Fibroblast of lung (primary cell): Measurements from ENCODE around the gene TNFSF15. TPM values are rescaled to one million over a fixed set of nuclear protein-coding genes. Genes with fewer than 3 reads are reported as not detected.
A peak's percentile ranks its signal among the peaks of the same experiment; 100 is the strongest.
"Not testable (repeated sequence)": the region's sequence is repeated elsewhere in the genome, so short reads cannot be mapped to it uniquely, and the experiment has no call there.

Experiments
- DNase-seq, 2 donors: peaks; one replicate each; pipeline versions ENCODE4 v3.0.0 to v3.0.0-alpha.2; 2010; ENCODE audit warnings: low read depth in 2 of 2
- H2AFZ ChIP-seq: 2 replicates; pipeline ENCODE4 v1.5.1; 2012; ENCODE audit warnings: low read length, control low read depth, inconsistent platforms
- H3K27ac ChIP-seq: 2 replicates; pipeline ENCODE4 v1.5.1; 2011; ENCODE audit warnings: low read length, control low read depth; ENCODE audit not compliant: insufficient read depth
- H3K27me3 ChIP-seq: 2 replicates; pipeline ENCODE4 v1.5.1; 2011; ENCODE audit warnings: mild to moderate bottlenecking, low read length; ENCODE audit not compliant: control insufficient read depth, insufficient read depth
- H3K36me3 ChIP-seq: 2 replicates; pipeline ENCODE4 v1.5.1; 2011; ENCODE audit warnings: low read length; ENCODE audit not compliant: control insufficient read depth, insufficient read depth
- H3K4me1 ChIP-seq: 2 replicates; pipeline ENCODE4 v1.5.1; 2011; ENCODE audit warnings: low read length; ENCODE audit not compliant: control insufficient read depth, insufficient read depth; ENCODE audit errors: extremely low read depth
- H3K4me2 ChIP-seq: 2 replicates; pipeline ENCODE4 v1.5.1; 2011; ENCODE audit warnings: low read length, control low read depth; ENCODE audit not compliant: insufficient read depth; ENCODE audit errors: extremely low read depth
- H3K4me3 ChIP-seq, 4 experiments: fragments of 200-600 bp in 1 of 4; sonication (generic) in 1 of 4; replicated peaks in 1 of 4; 2 replicates each; pipeline ENCODE4 v1.5.1; 2011 to 2016; ENCODE audit warnings: low read length in 4 of 4, low read depth in 3 of 4, mild to moderate bottlenecking in 3 of 4, control low read depth in 2 of 4, inconsistent platforms in 1 of 4, mixed read lengths in 1 of 4; ENCODE audit not compliant: insufficient read depth in 1 of 4; ENCODE audit errors: control extremely low read depth in 1 of 4
- H3K79me2 ChIP-seq: 2 replicates; pipeline ENCODE4 v1.5.1; 2012; ENCODE audit warnings: mild to moderate bottlenecking, low read length, inconsistent platforms; ENCODE audit not compliant: control insufficient read depth, insufficient read depth
- H3K9ac ChIP-seq: 2 replicates; pipeline ENCODE4 v1.5.1; 2011; ENCODE audit warnings: mild to moderate bottlenecking, low read length, control low read depth; ENCODE audit not compliant: insufficient read depth
- H3K9me3 ChIP-seq: 2 replicates; pipeline ENCODE4 v1.5.1; 2012; ENCODE audit warnings: low read depth, low read length; ENCODE audit not compliant: control insufficient read depth, insufficient read depth
- H4K20me1 ChIP-seq: 2 replicates; pipeline ENCODE4 v1.5.1; 2011; ENCODE audit warnings: low read length; ENCODE audit not compliant: control insufficient read depth, insufficient read depth; ENCODE audit errors: extremely low read depth
- CTCF ChIP-seq, 2 donors: IDR thresholded peaks in 1 of 2; conservative IDR thresholded peaks in 1 of 2; 1 replicate in 1 of 2; 2 replicates in 1 of 2; pipeline ENCODE4 v1.5.1; 2011 to 2012; ENCODE audit warnings: low read length in 2 of 2, control low read depth in 1 of 2, inconsistent platforms in 1 of 2, low read depth in 1 of 2, mild to moderate bottlenecking in 1 of 2
- EZH2 ChIP-seq: IDR thresholded peaks from 2 replicates; pipeline ENCODE4 v1.5.1; 2012; ENCODE audit warnings: low read length, control low read depth, mild to moderate bottlenecking; ENCODE audit errors: missing control alignments
- polyA plus RNA-seq, 2 donors: library from polyadenylated mRNA; depleted of rRNA in 1 of 2; stranded (reverse) in 1 of 2; unstranded in 1 of 2; fragments of >200 nt; gene quantifications; 2 replicates each; pipeline ENCODE4 v1.2.1, GENCODE V29; 2011 to 2012; ENCODE audit warnings: missing spikeins in 1 of 2
- total RNA-seq: library from RNA; depleted of rRNA; stranded (reverse); fragments of >200 nt; gene quantifications from 2 replicates; pipeline ENCODE4 v1.2.1, GENCODE V29; 2014

The TNFSF15 gene
- total and polyA plus RNA-seq, 2 donors (not counting 1 experiment from before 2014, with no cell fraction given): 0.33 to 0.76 TPM

- H3K4me3 ChIP-seq: no peak overlapping the region
- H3K4me2 ChIP-seq: no peak overlapping the region
- no peak for TF ChIP-seq EZH2
- no peak for TF ChIP-seq CTCF (conservative IDR thresholded peaks at IDR 0.05 in 1 of 2, IDR thresholded peaks at IDR 0.05 in 1 of 2; ENCODE audit: low read depth in 1 of 2, low read length in 2 of 2)
- no peaks in the 10 kb centered on the region for H3K27me3 ChIP-seq
- no peak overlapping the region for H3K27ac ChIP-seq
- DNase-seq: no peak
- H3K9ac ChIP-seq: no peak overlapping the region
- H4K20me1 ChIP-seq: no peaks in the 10 kb centered on the region
- no peaks in the 10 kb centered on the region for H3K79me2 ChIP-seq
- no peak overlapping the region for H2AFZ ChIP-seq
- H3K36me3 ChIP-seq: no peaks in the 10 kb centered on the region
- H3K4me1 ChIP-seq: peaks cover 3% of the 10 kb centered on the region
- H3K9me3 ChIP-seq: no peaks in the 10 kb centered on the region
Observed at GRCh38 chr9:114742947-114743346, 62.9 kb downstream of the TNFSF15 start.

- H3K27ac ChIP-seq, H3K4me2 ChIP-seq, H3K4me3 ChIP-seq, DNase-seq, H3K9ac ChIP-seq, H3K4me1 ChIP-seq, H2AFZ ChIP-seq, H3K79me2 ChIP-seq, H4K20me1 ChIP-seq, H3K27me3 ChIP-seq, H3K36me3 ChIP-seq, H3K9me3 ChIP-seq: not testable (repeated sequence)
Observed at GRCh38 chr9:114741521-114741920, 64.3 kb downstream of the TNFSF15 start.

- Histone ChIP-seq H3K27ac (no peak overlapping the region), H3K9me3 (no peaks in the 10 kb centered on the region), H4K20me1 (no peaks in the 10 kb centered on the region), H3K27me3 (no peaks in the 10 kb centered on the region), H3K36me3 (no peaks in the 10 kb centered on the region), H3K79me2 (no peaks in the 10 kb centered on the region), H2AFZ (peak overlapping the region; percentile 12), H3K9ac (no peak overlapping the region), H3K4me3 (no peak overlapping the region), H3K4me1 (peaks cover 2% of the 10 kb centered on the region), H3K4me2 (no peak overlapping the region)
- TF ChIP-seq CTCF (conservative IDR thresholded peaks at IDR 0.05 in 1 of 2, IDR thresholded peaks at IDR 0.05 in 1 of 2; ENCODE audit: low read depth in 1 of 2, low read length in 2 of 2) (peak; percentile 76 to 82), EZH2 (no peak)
- DNase-seq: peak; percentile 82 to 89
Observed at GRCh38 chr9:114738581-114739316, 67.1 kb downstream of the TNFSF15 start.
